Neural progenitor cell (in vitro differentiated cells): ENCODE measurements around the gene GDF15.
"Not testable (repeated sequence)": the region's sequence is repeated elsewhere in the genome, so short reads cannot be mapped to it uniquely, and the experiment has no call there.

Experiments used
- EZH2phosphoT487 ChIP-seq: fragments of 200-600 bp; sonication (generic); IDR thresholded peaks from 2 replicates; pipeline ENCODE4 v1.6.1; 2017; ENCODE audit warnings: antibody characterized with exemption
- TF ChIP-seq, protein P1 (sequence below): fragments of 200-600 bp; sonication (generic); IDR thresholded peaks from 2 replicates; pipeline ENCODE4 v1.5.1; 2017; ENCODE audit warnings: antibody characterized with exemption, mild to moderate bottlenecking

GRCh38 chr19:18348818-18349339, 37.1 kb upstream of the GDF15 start:
- TF ChIP-seq, protein P1, sequence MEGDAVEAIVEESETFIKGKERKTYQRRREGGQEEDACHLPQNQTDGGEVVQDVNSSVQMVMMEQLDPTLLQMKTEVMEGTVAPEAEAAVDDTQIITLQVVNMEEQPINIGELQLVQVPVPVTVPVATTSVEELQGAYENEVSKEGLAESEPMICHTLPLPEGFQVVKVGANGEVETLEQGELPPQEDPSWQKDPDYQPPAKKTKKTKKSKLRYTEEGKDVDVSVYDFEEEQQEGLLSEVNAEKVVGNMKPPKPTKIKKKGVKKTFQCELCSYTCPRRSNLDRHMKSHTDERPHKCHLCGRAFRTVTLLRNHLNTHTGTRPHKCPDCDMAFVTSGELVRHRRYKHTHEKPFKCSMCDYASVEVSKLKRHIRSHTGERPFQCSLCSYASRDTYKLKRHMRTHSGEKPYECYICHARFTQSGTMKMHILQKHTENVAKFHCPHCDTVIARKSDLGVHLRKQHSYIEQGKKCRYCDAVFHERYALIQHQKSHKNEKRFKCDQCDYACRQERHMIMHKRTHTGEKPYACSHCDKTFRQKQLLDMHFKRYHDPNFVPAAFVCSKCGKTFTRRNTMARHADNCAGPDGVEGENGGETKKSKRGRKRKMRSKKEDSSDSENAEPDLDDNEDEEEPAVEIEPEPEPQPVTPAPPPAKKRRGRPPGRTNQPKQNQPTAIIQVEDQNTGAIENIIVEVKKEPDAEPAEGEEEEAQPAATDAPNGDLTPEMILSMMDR = not testable (repeated sequence)
- not testable (repeated sequence) for TF ChIP-seq EZH2phosphoT487
